PC-3 (cell line): ENCODE results near the gene CTNND2. TPM values are rescaled to one million over a fixed set of nuclear protein-coding genes. Genes with fewer than 3 reads are reported as not detected.

Experiments
- ATAC-seq: fragments of 200-7000 bp; cut with Tn5 transposase; 2 replicates; pipeline ENCODE4 v1.9.1; 2020; ENCODE audit warnings: mild to moderate bottlenecking, moderate library complexity
- BruUV-seq: library from RNA; stranded (reverse); fragments of 400-500 nt; replicated peaks from 2 replicates; lab custom pipeline; 2021; lab: Mats Ljungman, UMichigan
- CTCF ChIA-PET: fragments of 300-600 bp; sonication (Branson Sonifier 250); formaldehyde crosslinking; loops from one replicate; lab custom pipeline; 2022; ENCODE audit warnings: antibody characterized with exemption; lab: Charles Lee
- POLR2A ChIA-PET: fragments of 300-600 bp; sonication (Branson Sonifier 250); formaldehyde crosslinking; loops from one replicate; lab custom pipeline; 2022; ENCODE audit warnings: antibody characterized with exemption; ENCODE audit not compliant: unreplicated experiment; lab: Charles Lee
- DNase-seq: peaks from one replicate; pipeline ENCODE4 v3.0.0-alpha.2; 2015
- H2AFZ ChIP-seq: fragments of 300-600 bp; sonication (generic); 2 replicates; pipeline ENCODE4 v1.6.0; 2016; ENCODE audit warnings: antibody characterized with exemption, low read length
- H3F3A ChIP-seq: fragments of 300-600 bp; sonication (generic); one replicate; pipeline ENCODE4 v1.6.0; 2017; ENCODE audit warnings: antibody characterized with exemption, low read length, control low read depth, mild to moderate bottlenecking; ENCODE audit not compliant: unreplicated experiment
- H3K27ac ChIP-seq: fragments of 300-600 bp; sonication (generic); 2 replicates; pipeline ENCODE4 v1.5.1; 2016; ENCODE audit warnings: mild to moderate bottlenecking, low read length
- H3K27me3 ChIP-seq: fragments of 300-600 bp; sonication (generic); 2 replicates; pipeline ENCODE4 v1.6.1; 2016; ENCODE audit warnings: low read length, mixed read lengths
- H3K36me3 ChIP-seq: fragments of 300-600 bp; sonication (generic); 2 replicates; pipeline ENCODE4 v1.6.1; 2016; ENCODE audit warnings: low read depth, mixed run types, low read length, mixed read lengths
- H3K4me1 ChIP-seq: fragments of 300-600 bp; sonication (generic); 2 replicates; pipeline ENCODE4 v1.5.1; 2016; ENCODE audit warnings: low read length; ENCODE audit not compliant: insufficient read depth
- H3K4me2 ChIP-seq: fragments of 300-600 bp; sonication (generic); 2 replicates; pipeline ENCODE4 v1.6.0; 2016; ENCODE audit warnings: low read length
- H3K4me3 ChIP-seq: fragments of 300-600 bp; sonication (generic); 2 replicates; pipeline ENCODE4 v1.5.1; 2016; ENCODE audit warnings: mild to moderate bottlenecking, low read length, mixed read lengths
- H3K79me2 ChIP-seq: fragments of 300-600 bp; sonication (generic); 2 replicates; pipeline ENCODE4 v1.6.1; 2017; ENCODE audit warnings: low read length, mixed read lengths
- H3K9ac ChIP-seq: fragments of 300-600 bp; sonication (generic); 2 replicates; pipeline ENCODE4 v1.6.0; 2016; ENCODE audit warnings: mild to moderate bottlenecking, low read length
- H3K9me2 ChIP-seq: fragments of 300-600 bp; sonication (generic); replicated peaks from 2 replicates; pipeline ENCODE4 v1.6.1; 2016; ENCODE audit warnings: mixed run types, low read length, mixed read lengths
- H3K9me3 ChIP-seq: fragments of 300-600 bp; sonication (generic); 2 replicates; pipeline ENCODE4 v1.6.1; 2016; ENCODE audit warnings: low read length, mixed read lengths
- H4K20me1 ChIP-seq: fragments of 300-600 bp; sonication (generic); 2 replicates; pipeline ENCODE4 v1.6.1; 2016; ENCODE audit warnings: low read length, mixed read lengths
- EZH2 ChIP-seq: fragments of 300-600 bp; sonication (generic); IDR thresholded peaks from one replicate; pipeline ENCODE4 v1.6.1; 2017; ENCODE audit warnings: antibody characterized with exemption, mild to moderate bottlenecking, low read length; ENCODE audit not compliant: unreplicated experiment
- EZH2phosphoT487 ChIP-seq: fragments of 300-600 bp; sonication (generic); IDR thresholded peaks from 2 replicates; pipeline ENCODE4 v1.6.1; 2018; ENCODE audit warnings: mild to moderate bottlenecking, antibody characterized with exemption, low read length, borderline replicate concordance
- intact Hi-C: fragments of 100-400 bp; cut with micrococcal nuclease; formaldehyde crosslinking; loops from 2 replicates; pipeline ENCODE4 v1.9.0; 2023
- total RNA-seq: library from RNA; depleted of rRNA; stranded (reverse); fragments of >200 nt; gene quantifications from 2 replicates; pipeline ENCODE4 v1.2.3, GENCODE V29; 2014
- TF ChIP-seq, protein P1 (sequence below): fragments of 300-600 bp; sonication (generic); conservative IDR thresholded peaks from 2 replicates; pipeline ENCODE4 v1.5.1; 2017; ENCODE audit warnings: antibody characterized with exemption, low read depth, mild to moderate bottlenecking, low read length

Gene CTNND2
- total RNA-seq, 1 experiment from 2014 or later = 1.8 TPM

DNA sequence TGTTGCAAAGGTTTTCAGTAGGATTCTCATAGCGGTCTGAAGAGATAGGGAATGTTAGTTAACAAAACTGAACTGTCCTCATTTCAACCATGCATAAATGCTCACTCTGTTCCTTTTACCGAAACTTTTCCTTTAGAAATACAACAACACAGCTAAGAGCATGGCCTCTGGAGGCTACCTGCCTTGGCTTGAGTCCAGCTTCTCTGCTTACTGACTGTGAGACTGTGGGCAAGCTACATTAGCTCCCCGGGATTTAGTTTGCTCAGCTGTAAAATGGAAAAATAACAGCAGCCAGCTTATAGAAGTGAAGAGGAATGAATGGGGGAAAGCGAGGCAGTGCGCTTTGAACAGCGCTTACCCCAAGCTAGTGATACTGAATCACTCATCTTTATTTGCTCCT, 635.4 kb downstream of the CTNND2 start:
- H3K9me2 ChIP-seq = no peaks in the 10 kb centered on the region
- intact Hi-C loops = loop anchor here (5.0 kb wide), 1 partner anchor 98 kb away; no protein-coding TSS in a partner anchor
- POLR2A ChIA-PET = no interaction called here
- H3K4me2 ChIP-seq = no peak overlapping the region
- no peak overlapping the region for H2AFZ ChIP-seq
- TF ChIP-seq EZH2phosphoT487 (no peak), EZH2 (no peak)
- TF ChIP-seq, protein P1, sequence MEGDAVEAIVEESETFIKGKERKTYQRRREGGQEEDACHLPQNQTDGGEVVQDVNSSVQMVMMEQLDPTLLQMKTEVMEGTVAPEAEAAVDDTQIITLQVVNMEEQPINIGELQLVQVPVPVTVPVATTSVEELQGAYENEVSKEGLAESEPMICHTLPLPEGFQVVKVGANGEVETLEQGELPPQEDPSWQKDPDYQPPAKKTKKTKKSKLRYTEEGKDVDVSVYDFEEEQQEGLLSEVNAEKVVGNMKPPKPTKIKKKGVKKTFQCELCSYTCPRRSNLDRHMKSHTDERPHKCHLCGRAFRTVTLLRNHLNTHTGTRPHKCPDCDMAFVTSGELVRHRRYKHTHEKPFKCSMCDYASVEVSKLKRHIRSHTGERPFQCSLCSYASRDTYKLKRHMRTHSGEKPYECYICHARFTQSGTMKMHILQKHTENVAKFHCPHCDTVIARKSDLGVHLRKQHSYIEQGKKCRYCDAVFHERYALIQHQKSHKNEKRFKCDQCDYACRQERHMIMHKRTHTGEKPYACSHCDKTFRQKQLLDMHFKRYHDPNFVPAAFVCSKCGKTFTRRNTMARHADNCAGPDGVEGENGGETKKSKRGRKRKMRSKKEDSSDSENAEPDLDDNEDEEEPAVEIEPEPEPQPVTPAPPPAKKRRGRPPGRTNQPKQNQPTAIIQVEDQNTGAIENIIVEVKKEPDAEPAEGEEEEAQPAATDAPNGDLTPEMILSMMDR = no peak
- no peak overlapping the region for H3K27ac ChIP-seq
- H3K4me1 ChIP-seq = no peaks in the 10 kb centered on the region
- H4K20me1 ChIP-seq = no peaks in the 10 kb centered on the region
- H3K9me3 ChIP-seq = no peaks in the 10 kb centered on the region
- CTCF ChIA-PET = interaction anchor here (0.6 kb wide), 1 partner anchor 9 kb away, joined by 5 read pairs; no protein-coding TSS in a partner anchor
- BruUV-seq = no TSS peak
- no peak overlapping the region for H3K9ac ChIP-seq
- H3K36me3 ChIP-seq = no peaks in the 10 kb centered on the region
- DNase-seq (no peak), ATAC-seq (no peak)
- H3K79me2 ChIP-seq = no peaks in the 10 kb centered on the region
- H3K4me3 ChIP-seq = no peak overlapping the region
- peaks cover 34% of the 10 kb centered on the region for H3K27me3 ChIP-seq
- no peaks in the 10 kb centered on the region for H3F3A ChIP-seq

DNA sequence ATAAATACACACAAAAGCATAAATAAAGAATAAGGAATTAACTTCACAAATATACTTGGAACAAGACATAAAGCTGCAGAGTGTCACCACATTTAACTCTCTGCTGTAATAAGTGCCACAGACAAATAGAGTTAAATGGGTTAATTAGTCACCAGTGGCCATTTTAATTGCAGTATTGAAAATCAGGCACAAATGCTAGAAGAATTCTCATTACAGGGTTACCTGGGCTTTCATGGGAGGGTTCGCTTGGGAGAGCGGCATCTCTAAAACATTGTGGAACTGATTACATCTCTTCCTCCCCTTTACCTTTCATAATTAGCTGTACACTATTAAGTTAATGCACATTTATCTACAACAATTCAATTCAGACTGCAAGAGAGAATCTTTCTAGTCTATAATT, 637.9 kb downstream of the CTNND2 start:
- Histone ChIP-seq H4K20me1 (no peaks in the 10 kb centered on the region), H3K9ac (no peak overlapping the region), H3K4me3 (no peak overlapping the region), H3K36me3 (no peaks in the 10 kb centered on the region), H3F3A (no peaks in the 10 kb centered on the region), H3K4me2 (no peak overlapping the region), H3K9me3 (no peaks in the 10 kb centered on the region), H2AFZ (no peak overlapping the region), H3K9me2 (no peaks in the 10 kb centered on the region), H3K27me3 (peaks cover 26% of the 10 kb centered on the region), H3K79me2 (no peaks in the 10 kb centered on the region), H3K27ac (no peak overlapping the region), H3K4me1 (no peaks in the 10 kb centered on the region)
- TF ChIP-seq, protein P1 = no peak
- TF ChIP-seq EZH2 (no peak), EZH2phosphoT487 (no peak)
- no peak for ATAC-seq
- no peak for DNase-seq
- intact Hi-C loops = loop anchor here (2.0 to 5.0 kb wide), 3 partner anchors 68 to 220 kb away; no protein-coding TSS in a partner anchor
- ChIA-PET POLR2A (no interaction called here), CTCF (no interaction called here)
- BruUV-seq = no TSS peak

GRCh38 chr5:11261241-11261640, 643.0 kb downstream of the CTNND2 start:
- no peak overlapping the region for H3K4me2 ChIP-seq
- no TSS peak for BruUV-seq

More at GRCh38 chr5:11261241-11261640, 643.0 kb downstream of the CTNND2 start:
- TF ChIP-seq, protein P1 = no peak
- no peak for TF ChIP-seq EZH2
- no peak for TF ChIP-seq EZH2phosphoT487
- no peaks in the 10 kb centered on the region for H3K9me3 ChIP-seq
- H3K9ac ChIP-seq = no peak overlapping the region
- no peaks in the 10 kb centered on the region for H4K20me1 ChIP-seq
- no peaks in the 10 kb centered on the region for H3K79me2 ChIP-seq
- no peaks in the 10 kb centered on the region for H3K4me1 ChIP-seq
- H3K27me3 ChIP-seq = no peaks in the 10 kb centered on the region
- no peaks in the 10 kb centered on the region for H3K9me2 ChIP-seq
- H3K4me3 ChIP-seq = no peak overlapping the region
- ChIA-PET POLR2A (no interaction called here), CTCF (no interaction called here)
- no peak overlapping the region for H3K27ac ChIP-seq
- no peak for DNase-seq
- intact Hi-C loops = no loop called here
- ATAC-seq = no peak
- H2AFZ ChIP-seq = no peak overlapping the region
- no peaks in the 10 kb centered on the region for H3K36me3 ChIP-seq
- H3F3A ChIP-seq = no peaks in the 10 kb centered on the region
